Spinal cord (tissue), 10 donors: ENCODE data around the gene WDR90. TPM values are rescaled to one million over a fixed set of nuclear protein-coding genes. Genes with fewer than 3 reads are reported as not detected.

ENCODE experiments used
- DNase-seq, 6 donors: peaks; one replicate each; pipeline versions ENCODE4 v3.0.0 to v3.0.0-alpha.2; 2013 to 2015; ENCODE audit warnings: low spot score in 6 of 6, low read depth in 4 of 6
- H3K27ac ChIP-seq: one replicate; pipeline ENCODE4 v1.5.1; 2013; ENCODE audit warnings: low read depth, low read length, control low read depth
- H3K27me3 ChIP-seq: one replicate; pipeline ENCODE4 v1.6.1; 2013; ENCODE audit warnings: low read length; ENCODE audit not compliant: control insufficient read depth, insufficient read depth
- H3K36me3 ChIP-seq: one replicate; pipeline ENCODE4 v1.6.1; 2013; ENCODE audit warnings: low read length; ENCODE audit not compliant: control insufficient read depth, insufficient read depth
- H3K4me1 ChIP-seq: one replicate; pipeline ENCODE4 v1.6.1; 2013; ENCODE audit warnings: low read length; ENCODE audit not compliant: control insufficient read depth, insufficient read depth
- H3K4me3 ChIP-seq: one replicate; pipeline ENCODE4 v1.5.1; 2013; ENCODE audit warnings: low read depth, low read length, control low read depth
- H3K9me3 ChIP-seq: one replicate; pipeline ENCODE4 v1.6.1; 2013; ENCODE audit warnings: low read length; ENCODE audit not compliant: control insufficient read depth, insufficient read depth
- WGBS: methylation state at CpG from one replicate; pipeline ENCODE4 v1.1.5; 2013; ENCODE audit warnings: missing lambda C conversion rate; ENCODE audit not compliant: insufficient coverage; 5-methylcytosine and 5-hydroxymethylcytosine counted together
- polyA plus RNA-seq, 2 donors: library from polyadenylated mRNA; unstranded; fragments of 120-200 nt; gene quantifications; one replicate each; pipeline ENCODE4 v1.2.1, GENCODE V29; 2013; ENCODE audit not compliant: insufficient read length in 2 of 2
- total RNA-seq, 2 donors: library from RNA; depleted of rRNA in 1 of 2; stranded (reverse); fragments of 120-200 nt in 1 of 2; fragments of >200 nt in 1 of 2; gene quantifications; one replicate each; pipeline versions ENCODE4 v1.2.3 to v1.2.4, GENCODE V29; 2013 to 2014
- donor health status: healthy.

Gene WDR90
- total and polyA plus RNA-seq, 4 donors: 8.3 to 63.1 (median 39.2) TPM

GRCh38 chr16:660132-660458 is 10.9 kb downstream of the WDR90 start:
- Histone ChIP-seq H3K27me3 (no peaks in the 10 kb centered on the region), H3K4me1 (peaks cover 15% of the 10 kb centered on the region), H3K9me3 (no peaks in the 10 kb centered on the region), H3K27ac (peak overlapping the region; percentile 45), H3K4me3 (no peak overlapping the region), H3K36me3 (peaks cover 89% of the 10 kb centered on the region)
- 47% methylated on average over 6 of the region's 6 CpGs for WGBS
- no peak for DNase-seq

- peak in 2 of 6 donors; percentile 76 to 77 for DNase-seq
- 20% methylated on average over 26 of the region's 43 CpGs for WGBS
- H3K36me3 ChIP-seq: peaks cover 88% of the 10 kb centered on the region
- H3K4me3 ChIP-seq: no peak overlapping the region
- H3K27me3 ChIP-seq: no peaks in the 10 kb centered on the region
- no peaks in the 10 kb centered on the region for H3K9me3 ChIP-seq
- peak overlapping the region; percentile 45 for H3K27ac ChIP-seq
- peaks cover 15% of the 10 kb centered on the region for H3K4me1 ChIP-seq
Observed at GRCh38 chr16:660459-661183, 11.5 kb downstream of the WDR90 start.

- 73% methylated on average over 24 of the region's 35 CpGs for WGBS
- peaks cover 88% of the 10 kb centered on the region for H3K36me3 ChIP-seq
- H3K4me3 ChIP-seq: no peak overlapping the region
- H3K27ac ChIP-seq: no peak overlapping the region
- no peaks in the 10 kb centered on the region for H3K9me3 ChIP-seq
- H3K27me3 ChIP-seq: no peaks in the 10 kb centered on the region
- no peak for DNase-seq
- H3K4me1 ChIP-seq: peaks cover 15% of the 10 kb centered on the region
Observed at GRCh38 chr16:661184-661821, 12.1 kb downstream of the WDR90 start.

GRCh38 chr16:662095-662494 is 12.9 kb downstream of the WDR90 start:
- WGBS: 96% methylated on average over 19 of the region's 19 CpGs
- Histone ChIP-seq H3K27me3 (no peaks in the 10 kb centered on the region), H3K4me1 (peaks cover 16% of the 10 kb centered on the region), H3K36me3 (peaks cover 88% of the 10 kb centered on the region), H3K9me3 (no peaks in the 10 kb centered on the region), H3K27ac (no peak overlapping the region), H3K4me3 (no peak overlapping the region)
- DNase-seq: no peak

- Histone ChIP-seq H3K27me3 (no peaks in the 10 kb centered on the region), H3K36me3 (peaks cover 88% of the 10 kb centered on the region), H3K27ac (no peak overlapping the region), H3K4me3 (no peak overlapping the region), H3K9me3 (no peaks in the 10 kb centered on the region), H3K4me1 (peaks cover 21% of the 10 kb centered on the region)
- 96% methylated on average over 21 of the region's 21 CpGs for WGBS
- DNase-seq: no peak
Observed at GRCh38 chr16:662597-662996, 13.4 kb downstream of the WDR90 start.

GRCh38 chr16:666572-666971 is 17.4 kb downstream of the WDR90 start:
- DNase-seq: no peak
- H3K27me3 ChIP-seq: no peaks in the 10 kb centered on the region
- H3K27ac ChIP-seq: no peak overlapping the region
- 94% methylated on average over 10 of the region's 13 CpGs for WGBS
- H3K4me1 ChIP-seq: peaks cover 21% of the 10 kb centered on the region
- H3K9me3 ChIP-seq: no peaks in the 10 kb centered on the region
- H3K36me3 ChIP-seq: peaks cover 85% of the 10 kb centered on the region
- H3K4me3 ChIP-seq: no peak overlapping the region

GRCh38 chr16:667113-667779 is 18.1 kb downstream of the WDR90 start:
- no peak overlapping the region for H3K4me3 ChIP-seq
- no peak for DNase-seq
- H3K4me1 ChIP-seq: peaks cover 21% of the 10 kb centered on the region
- no peaks in the 10 kb centered on the region for H3K9me3 ChIP-seq
- no peaks in the 10 kb centered on the region for H3K27me3 ChIP-seq
- WGBS: 76% methylated on average over 17 of the region's 22 CpGs
- peak overlapping the region; percentile 33 for H3K27ac ChIP-seq
- peaks cover 85% of the 10 kb centered on the region for H3K36me3 ChIP-seq

GRCh38 chr16:667780-668518 is 18.8 kb downstream of the WDR90 start, which contains the start of gene RHOT2:
RHOT2 (plus strand) TSS chr16:668132; CDS start chr16:668200, 68 bp downstream.
- peaks cover 85% of the 10 kb centered on the region for H3K36me3 ChIP-seq

GRCh38 chr16:668519-669171 is 19.5 kb downstream of the WDR90 start:
- Histone ChIP-seq H3K27ac (no peak overlapping the region), H3K9me3 (no peaks in the 10 kb centered on the region), H3K27me3 (no peaks in the 10 kb centered on the region), H3K4me3 (peak overlapping the region; percentile 66), H3K4me1 (peaks cover 21% of the 10 kb centered on the region), H3K36me3 (peaks cover 89% of the 10 kb centered on the region)
- DNase-seq: no peak
- 15% methylated on average over 50 of the region's 50 CpGs for WGBS

More at GRCh38 chr16:667780-668518, 18.8 kb downstream of the WDR90 start, which contains the start of gene RHOT2:
- Histone ChIP-seq H3K4me1 (peaks cover 21% of the 10 kb centered on the region), H3K4me3 (peak within 1 kb of the TSS; percentile 66), H3K9me3 (no peaks in the 10 kb centered on the region), H3K27ac (peak within 1 kb of the TSS; percentile 33), H3K27me3 (no peaks in the 10 kb centered on the region)
- DNase-seq: peak; percentile 63 to 97 (median 86)
- WGBS: 0% methylated on average over 78 of the region's 78 CpGs
